Endothelial cell of umbilical vein (primary cell): ENCODE results near the gene C3orf80. TPM values are rescaled to one million over a fixed set of nuclear protein-coding genes. Genes with fewer than 3 reads are reported as not detected.

Source experiments
- BruUV-seq: library from RNA; stranded (reverse); fragments of 400-500 nt; replicated peaks from 2 replicates; lab custom pipeline; 2021; lab: Mats Ljungman, UMichigan
- CTCF ChIA-PET: fragments of 300-600, 350-600 bp; sonication (Branson Sonifier 250); formaldehyde crosslinking; loops from one replicate; lab custom pipeline; 2021; ENCODE audit warnings: antibody characterized with exemption, inconsistent platforms; lab: Charles Lee
- POLR2A ChIA-PET: fragments of 300-600, 350-600 bp; sonication (Branson Sonifier 250); formaldehyde crosslinking; loops from one replicate; lab custom pipeline; 2021; ENCODE audit warnings: antibody characterized with exemption, inconsistent platforms; lab: Charles Lee
- DNase-seq: peaks from one replicate; pipeline ENCODE4 v3.0.0-alpha.2; 2011; ENCODE audit warnings: low read depth, low spot score
- FAIRE-seq: peaks from 2 replicates; lab custom pipeline; 2011; peaks lifted over from hg19 to GRCh38; lab: Jason Lieb, UNC
- H2AFZ ChIP-seq: 2 replicates; pipeline ENCODE4 v1.6.0; 2012; ENCODE audit warnings: low read depth, low read length, control low read depth, inconsistent platforms
- H3K27ac ChIP-seq: 2 replicates; pipeline ENCODE4 v1.5.1; 2011; ENCODE audit warnings: low read depth, mild to moderate bottlenecking, control low read depth, low read length, moderate library complexity; ENCODE audit not compliant: insufficient read depth
- H3K27me3 ChIP-seq, 2 experiments: 2 replicates each; pipeline versions ENCODE4 v1.6.0 to v1.6.1; 2011; ENCODE audit warnings: low read length in 2 of 2, mixed read lengths in 1 of 2; ENCODE audit not compliant: control insufficient read depth in 2 of 2, insufficient read depth in 2 of 2
- H3K36me3 ChIP-seq, 2 experiments: 2 replicates in 1 of 2; 3 replicates in 1 of 2; pipeline ENCODE4 v1.5.1; 2011; ENCODE audit warnings: low read length in 2 of 2, mild to moderate bottlenecking in 1 of 2, moderate library complexity in 1 of 2; ENCODE audit not compliant: control insufficient read depth in 2 of 2, insufficient read depth in 2 of 2; ENCODE audit errors: extremely low read depth in 1 of 2
- H3K4me1 ChIP-seq: 3 replicates; pipeline ENCODE4 v1.5.1; 2011; ENCODE audit warnings: mild to moderate bottlenecking, low read length; ENCODE audit not compliant: control insufficient read depth, insufficient read depth; ENCODE audit errors: extremely low read depth
- H3K4me2 ChIP-seq: 2 replicates; pipeline ENCODE4 v1.6.1; 2011; ENCODE audit warnings: low read length, control low read depth, mixed read lengths; ENCODE audit not compliant: insufficient read depth
- H3K4me3 ChIP-seq, 3 experiments: fragments of 200-600 bp in 1 of 3; sonication (generic), shearing (Covaris generic) in 1 of 3; replicated peaks in 1 of 3; 2 replicates each; pipeline ENCODE4 v1.5.1; 2011 to 2016; ENCODE audit warnings: control low read depth in 3 of 3, low read length in 3 of 3, mild to moderate bottlenecking in 2 of 3, inconsistent platforms in 1 of 3, low read depth in 1 of 3, moderate library complexity in 1 of 3; ENCODE audit not compliant: insufficient read depth in 1 of 3
- H3K79me2 ChIP-seq: 2 replicates; pipeline ENCODE4 v1.6.0; 2012; ENCODE audit warnings: low read length, inconsistent platforms; ENCODE audit not compliant: control insufficient read depth, insufficient read depth
- H3K9ac ChIP-seq: replicated peaks from 2 replicates; pipeline ENCODE3; 2011; ENCODE audit warnings: low read length, control low read depth; ENCODE audit not compliant: insufficient read depth; ENCODE audit errors: extremely low read depth
- H3K9me1 ChIP-seq: replicated peaks from 3 replicates; pipeline ENCODE4 v1.6.0; 2011; ENCODE audit warnings: mild to moderate bottlenecking, low read length; ENCODE audit not compliant: control insufficient read depth, insufficient read depth; ENCODE audit errors: extremely low read depth
- H3K9me3 ChIP-seq: replicated peaks from 2 replicates; pipeline ENCODE4 v1.5.1; 2012; ENCODE audit warnings: low read length, inconsistent platforms; ENCODE audit not compliant: control insufficient read depth, insufficient read depth
- H4K20me1 ChIP-seq: replicated peaks from 2 replicates; pipeline ENCODE3; 2011; ENCODE audit warnings: mild to moderate bottlenecking, low read length; ENCODE audit not compliant: control insufficient read depth, insufficient read depth; ENCODE audit errors: extremely low read depth
- EZH2 ChIP-seq: IDR thresholded peaks from 2 replicates; pipeline ENCODE4 v1.6.1; 2012; ENCODE audit warnings: borderline replicate concordance, low read depth, mild to moderate bottlenecking, moderate library complexity, low read length, inconsistent platforms; ENCODE audit not compliant: severe bottlenecking
- GATA2 ChIP-seq: IDR thresholded peaks from 2 replicates; pipeline ENCODE4 v1.7.0; 2011; ENCODE audit warnings: low read depth, mild to moderate bottlenecking, moderate library complexity, mixed read lengths, low read length; ENCODE audit not compliant: insufficient read length, insufficient read depth
- MYC ChIP-seq: IDR thresholded peaks from one replicate; pipeline ENCODE4 v1.6.1; 2011; ENCODE audit warnings: mild to moderate bottlenecking, low read depth, low read length
- POLR2AphosphoS5 ChIP-seq: IDR thresholded peaks from 2 replicates; pipeline ENCODE4 v1.6.1; 2012; ENCODE audit warnings: low read depth, mild to moderate bottlenecking, control low read depth, low read length, moderate library complexity; ENCODE audit not compliant: insufficient read depth
- dilution Hi-C: fragments of 300-500 bp; cut with MboI; formaldehyde crosslinking; loops from one replicate; pipeline ENCODE4 v1.15.0; 2019; ENCODE audit warnings: low sequenced_read_pairs; ENCODE audit not compliant: extremely low pct_ligation_motif_present
- intact Hi-C: fragments of 100-400 bp; cut with micrococcal nuclease; formaldehyde crosslinking; loops from one replicate; pipeline ENCODE4 v1.10.0; 2022
- polyA plus RNA-seq, 4 experiments: library from polyadenylated mRNA; depleted of rRNA in 3 of 4; stranded (reverse) in 3 of 4; unstranded in 1 of 4; fragments of >200 nt; gene quantifications; 2 replicates each; pipeline versions ENCODE4 v1.2.1 to v1.2.3, GENCODE V29; 2011 to 2012; ENCODE audit warnings: missing spikeins in 1 of 4
- total RNA-seq: library from RNA; stranded (reverse); gene quantifications from 2 replicates; pipeline ENCODE4 v1.2.3, GENCODE V29; 2021
- TF ChIP-seq, protein P1 (sequence below), 2 donors: IDR thresholded peaks; 1 replicate in 1 of 2; 2 replicates in 1 of 2; pipeline ENCODE4 v1.5.1; 2011; ENCODE audit warnings: low read length in 2 of 2, mild to moderate bottlenecking in 2 of 2, moderate library complexity in 2 of 2, control low read depth in 1 of 2, inconsistent platforms in 1 of 2, low read depth in 1 of 2; ENCODE audit not compliant: insufficient read depth in 1 of 2; ENCODE audit errors: extremely low read depth in 1 of 2
- TF ChIP-seq, protein P2 (sequence below): IDR thresholded peaks from 2 replicates; pipeline ENCODE4 v1.6.1; 2011; ENCODE audit not compliant: insufficient read depth, insufficient read length

C3orf80 gene
- total and polyA plus RNA-seq, 2 donors (not counting 3 experiments of a cell fraction or from before 2014, with no cell fraction given): 0.04 TPM; not detected in 1

DNA sequence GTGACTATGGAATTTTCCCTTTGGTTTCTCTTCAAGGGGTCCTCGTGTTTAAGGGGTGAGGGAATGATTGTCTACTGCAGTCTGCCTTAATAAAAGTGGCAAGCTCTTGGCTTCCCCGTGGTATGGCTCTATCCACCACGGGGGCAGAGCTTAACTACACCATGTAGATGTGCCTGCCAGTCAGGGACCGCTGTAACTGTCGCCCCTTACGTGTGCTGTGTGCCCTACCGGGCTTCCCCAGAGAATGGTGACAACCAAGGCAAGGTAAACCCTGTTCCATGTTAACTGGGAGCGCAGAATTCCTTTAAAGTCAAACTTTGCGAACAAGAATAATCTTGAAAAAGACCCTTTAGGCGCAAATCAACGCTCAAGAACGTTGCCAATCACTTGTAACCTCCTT is 966 bp upstream of the C3orf80 start:
- no peak overlapping the region for H3K4me2 ChIP-seq
- peaks cover 7% of the 10 kb centered on the region for H3K4me1 ChIP-seq
- ChIA-PET POLR2A (no interaction called here), CTCF (interaction anchor here (1.1 kb wide), 1 partner anchor 18 kb away, joined by 3 read pairs; no protein-coding TSS in a partner anchor)
- H3K9me1 ChIP-seq: no peaks in the 10 kb centered on the region
- intact Hi-C loops (no loop called here), dilution Hi-C loops (loop anchor here (25.0 kb wide), 1 partner anchor 187 kb away; no protein-coding TSS in a partner anchor)
- H3K36me3 ChIP-seq: no peaks in the 10 kb centered on the region
- no peak for FAIRE-seq
- no peaks in the 10 kb centered on the region for H3K79me2 ChIP-seq
- no peak overlapping the region for H3K9ac ChIP-seq
- H3K4me3 ChIP-seq: no peak overlapping the region
- H3K27ac ChIP-seq: no peak overlapping the region
- no TSS peak for BruUV-seq
- DNase-seq: no peak
- peaks cover 28 to 39% of the 10 kb centered on the region in 2 experiments for H3K27me3 ChIP-seq
- TF ChIP-seq EZH2: no peak
- no peak for TF ChIP-seq POLR2AphosphoS5
- no peak for TF ChIP-seq GATA2
- TF ChIP-seq MYC: no peak
- TF ChIP-seq, protein P1, sequence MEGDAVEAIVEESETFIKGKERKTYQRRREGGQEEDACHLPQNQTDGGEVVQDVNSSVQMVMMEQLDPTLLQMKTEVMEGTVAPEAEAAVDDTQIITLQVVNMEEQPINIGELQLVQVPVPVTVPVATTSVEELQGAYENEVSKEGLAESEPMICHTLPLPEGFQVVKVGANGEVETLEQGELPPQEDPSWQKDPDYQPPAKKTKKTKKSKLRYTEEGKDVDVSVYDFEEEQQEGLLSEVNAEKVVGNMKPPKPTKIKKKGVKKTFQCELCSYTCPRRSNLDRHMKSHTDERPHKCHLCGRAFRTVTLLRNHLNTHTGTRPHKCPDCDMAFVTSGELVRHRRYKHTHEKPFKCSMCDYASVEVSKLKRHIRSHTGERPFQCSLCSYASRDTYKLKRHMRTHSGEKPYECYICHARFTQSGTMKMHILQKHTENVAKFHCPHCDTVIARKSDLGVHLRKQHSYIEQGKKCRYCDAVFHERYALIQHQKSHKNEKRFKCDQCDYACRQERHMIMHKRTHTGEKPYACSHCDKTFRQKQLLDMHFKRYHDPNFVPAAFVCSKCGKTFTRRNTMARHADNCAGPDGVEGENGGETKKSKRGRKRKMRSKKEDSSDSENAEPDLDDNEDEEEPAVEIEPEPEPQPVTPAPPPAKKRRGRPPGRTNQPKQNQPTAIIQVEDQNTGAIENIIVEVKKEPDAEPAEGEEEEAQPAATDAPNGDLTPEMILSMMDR (IDR thresholded peaks at IDR 0.05; ENCODE audit: extremely low read depth in 1 of 2, insufficient read depth in 1 of 2, low read depth in 1 of 2, low read length in 2 of 2): no peak
- TF ChIP-seq, protein P2, sequence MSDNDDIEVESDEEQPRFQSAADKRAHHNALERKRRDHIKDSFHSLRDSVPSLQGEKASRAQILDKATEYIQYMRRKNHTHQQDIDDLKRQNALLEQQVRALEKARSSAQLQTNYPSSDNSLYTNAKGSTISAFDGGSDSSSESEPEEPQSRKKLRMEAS: no peak
- H4K20me1 ChIP-seq: no peaks in the 10 kb centered on the region
- H3K9me3 ChIP-seq: no peaks in the 10 kb centered on the region
- no peak overlapping the region for H2AFZ ChIP-seq
